Spinal cord (tissue), 10 donors: ENCODE data around the gene MRPL44. TPM values are rescaled to one million over a fixed set of nuclear protein-coding genes. Genes with fewer than 3 reads are reported as not detected.

ENCODE experiments used
- DNase-seq, 6 donors: peaks; one replicate each; pipeline versions ENCODE4 v3.0.0 to v3.0.0-alpha.2; 2013 to 2015; ENCODE audit warnings: low spot score in 6 of 6, low read depth in 4 of 6
- H3K27ac ChIP-seq: one replicate; pipeline ENCODE4 v1.5.1; 2013; ENCODE audit warnings: low read depth, low read length, control low read depth
- H3K27me3 ChIP-seq: one replicate; pipeline ENCODE4 v1.6.1; 2013; ENCODE audit warnings: low read length; ENCODE audit not compliant: control insufficient read depth, insufficient read depth
- H3K36me3 ChIP-seq: one replicate; pipeline ENCODE4 v1.6.1; 2013; ENCODE audit warnings: low read length; ENCODE audit not compliant: control insufficient read depth, insufficient read depth
- H3K4me1 ChIP-seq: one replicate; pipeline ENCODE4 v1.6.1; 2013; ENCODE audit warnings: low read length; ENCODE audit not compliant: control insufficient read depth, insufficient read depth
- H3K4me3 ChIP-seq: one replicate; pipeline ENCODE4 v1.5.1; 2013; ENCODE audit warnings: low read depth, low read length, control low read depth
- H3K9me3 ChIP-seq: one replicate; pipeline ENCODE4 v1.6.1; 2013; ENCODE audit warnings: low read length; ENCODE audit not compliant: control insufficient read depth, insufficient read depth
- WGBS: methylation state at CpG from one replicate; pipeline ENCODE4 v1.1.5; 2013; ENCODE audit warnings: missing lambda C conversion rate; ENCODE audit not compliant: insufficient coverage; 5-methylcytosine and 5-hydroxymethylcytosine counted together
- polyA plus RNA-seq, 2 donors: library from polyadenylated mRNA; unstranded; fragments of 120-200 nt; gene quantifications; one replicate each; pipeline ENCODE4 v1.2.1, GENCODE V29; 2013; ENCODE audit not compliant: insufficient read length in 2 of 2
- total RNA-seq, 2 donors: library from RNA; depleted of rRNA in 1 of 2; stranded (reverse); fragments of 120-200 nt in 1 of 2; fragments of >200 nt in 1 of 2; gene quantifications; one replicate each; pipeline versions ENCODE4 v1.2.3 to v1.2.4, GENCODE V29; 2013 to 2014
- donor health status: healthy.

MRPL44 gene
- total and polyA plus RNA-seq, 4 donors: 34.4 to 51.7 (median 40.3) TPM

DNA sequence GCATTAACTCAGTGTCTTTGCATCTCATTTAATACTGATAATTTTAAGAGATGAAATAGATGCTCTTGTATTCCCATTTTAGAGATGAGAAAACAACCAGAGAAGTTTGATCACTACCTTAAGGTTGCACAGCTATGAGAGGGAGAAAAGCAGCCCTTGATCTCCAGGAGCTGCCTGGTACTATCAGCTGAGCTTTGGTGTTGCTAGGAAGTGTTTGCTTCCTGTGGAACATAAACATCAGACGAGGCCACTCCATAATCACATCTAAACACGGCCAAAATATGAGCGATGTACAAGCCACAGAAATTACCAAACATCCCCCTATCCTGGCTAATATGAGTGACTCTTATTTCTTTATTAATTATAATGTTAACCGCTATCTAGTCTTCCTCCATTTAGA is 11.5 kb upstream of the MRPL44 start:
- DNase-seq: no peak
- Histone ChIP-seq H3K27me3 (no peaks in the 10 kb centered on the region), H3K4me3 (peak overlapping the region; percentile 89), H3K4me1 (peaks cover 11% of the 10 kb centered on the region), H3K9me3 (no peaks in the 10 kb centered on the region), H3K27ac (no peak overlapping the region), H3K36me3 (no peaks in the 10 kb centered on the region)
- WGBS: no CpG with 5 or more reads among the region's 4 CpGs

DNA sequence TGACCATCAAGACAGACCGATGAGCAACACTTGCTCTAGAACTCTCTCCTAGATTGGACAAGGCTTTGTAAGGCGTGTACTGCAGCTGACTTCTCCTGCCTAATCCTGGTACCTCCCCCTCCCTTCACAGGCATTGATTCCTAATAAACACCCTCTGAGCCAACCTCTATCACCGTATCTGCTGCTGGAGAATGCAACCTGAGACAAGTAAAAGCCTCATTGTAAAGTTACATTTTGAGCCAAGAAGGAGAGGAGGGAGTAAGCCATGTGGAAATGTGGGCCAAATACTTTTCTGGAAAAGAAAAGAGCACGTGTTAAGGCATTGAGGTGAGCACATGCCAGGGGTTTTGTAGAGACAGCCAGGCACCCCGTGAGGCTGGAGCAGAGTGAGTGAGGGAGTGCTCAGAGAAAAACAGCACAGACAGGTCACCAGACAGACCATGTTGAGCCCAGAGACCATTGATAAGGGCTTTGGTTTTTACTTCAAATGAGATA is 9.5 kb upstream of the MRPL44 start:
- H3K27ac ChIP-seq: no peak overlapping the region
- H3K9me3 ChIP-seq: no peaks in the 10 kb centered on the region
- 42% methylated on average over 4 of the region's 5 CpGs for WGBS
- H3K4me1 ChIP-seq: peaks cover 11% of the 10 kb centered on the region
- no peak for DNase-seq
- no peaks in the 10 kb centered on the region for H3K27me3 ChIP-seq
- no peaks in the 10 kb centered on the region for H3K36me3 ChIP-seq
- no peak overlapping the region for H3K4me3 ChIP-seq

DNA sequence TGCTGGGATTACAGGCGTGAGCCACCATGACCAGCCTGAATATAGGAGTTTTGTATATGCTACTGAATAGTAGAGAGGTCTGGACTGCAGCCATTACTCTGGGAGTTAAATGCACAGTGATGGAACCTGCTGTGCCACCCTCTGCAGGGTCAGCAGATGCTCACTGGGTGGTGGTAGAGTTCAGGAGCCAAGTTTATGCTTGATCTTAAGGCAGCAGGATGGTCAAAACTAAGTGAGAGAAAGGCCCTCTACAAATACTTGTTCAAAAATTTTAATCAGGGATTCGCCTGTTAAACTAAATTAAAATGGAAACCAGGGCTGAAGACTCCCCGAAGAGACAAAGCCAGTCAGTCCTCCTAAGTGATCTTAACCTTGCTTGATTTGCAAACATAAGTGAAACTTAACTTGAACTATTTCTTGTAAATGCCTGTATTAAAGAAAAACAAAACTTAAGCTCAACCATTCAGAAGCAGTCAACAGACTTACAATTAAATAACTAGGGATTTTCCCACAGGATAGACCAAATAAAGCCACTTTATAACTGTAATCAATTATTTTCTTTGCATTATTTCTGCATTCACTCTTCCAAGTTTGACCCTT is 7.9 kb upstream of the MRPL44 start:
- Histone ChIP-seq H3K9me3 (no peaks in the 10 kb centered on the region), H3K4me1 (peaks cover under 1% of the 10 kb centered on the region), H3K27ac (no peak overlapping the region), H3K36me3 (no peaks in the 10 kb centered on the region), H3K27me3 (no peaks in the 10 kb centered on the region), H3K4me3 (no peak overlapping the region)
- no peak for DNase-seq
- WGBS: 29% methylated on average over 1 of the region's 3 CpGs

DNA sequence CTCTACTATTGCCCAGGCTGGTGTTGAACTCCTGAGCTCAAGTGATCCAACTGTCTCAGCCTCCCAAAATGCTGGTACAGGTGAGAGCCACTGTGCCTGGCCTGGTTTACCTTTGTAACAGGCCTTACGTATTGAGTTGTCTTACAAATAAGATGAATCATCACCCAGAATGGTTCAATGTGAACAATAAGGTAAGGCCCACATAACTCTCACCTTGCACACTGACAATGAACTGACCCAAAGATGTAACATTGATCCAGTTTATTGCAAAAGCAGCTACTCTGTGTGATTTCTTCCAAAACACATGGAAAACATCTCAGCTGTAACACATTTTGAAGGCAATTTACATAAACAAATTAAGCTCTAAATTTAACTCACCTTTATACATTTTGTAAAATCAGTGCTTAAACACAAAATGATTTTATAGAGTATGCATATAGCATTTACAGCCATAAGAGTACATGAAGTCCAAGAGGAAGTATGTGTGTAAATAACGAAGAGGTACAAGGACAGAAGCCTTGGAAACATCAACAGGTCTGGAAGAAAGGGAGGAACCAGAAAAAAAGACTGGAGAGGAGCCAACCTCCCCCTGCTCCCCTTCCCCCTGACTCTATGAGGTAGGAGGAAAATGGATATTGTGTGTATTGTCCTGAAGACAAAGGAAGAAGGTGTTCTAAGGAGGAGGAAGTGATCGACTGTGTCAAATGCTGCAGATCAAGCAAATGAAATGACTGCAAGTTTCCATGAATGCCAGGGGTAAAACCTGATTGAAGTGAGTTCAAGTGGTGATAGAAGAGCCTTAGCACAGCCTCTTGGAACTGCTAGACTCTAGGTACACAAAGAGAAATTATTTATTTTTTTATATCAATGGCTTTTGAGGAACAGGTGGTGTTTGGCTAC is 6.6 kb upstream of the MRPL44 start:
- no peak for DNase-seq
- Histone ChIP-seq H3K27me3 (no peaks in the 10 kb centered on the region), H3K36me3 (no peaks in the 10 kb centered on the region), H3K4me1 (no peaks in the 10 kb centered on the region), H3K9me3 (no peaks in the 10 kb centered on the region), H3K27ac (no peak overlapping the region), H3K4me3 (no peak overlapping the region)
- WGBS: 61% methylated on average over 2 of the region's 3 CpGs

DNA sequence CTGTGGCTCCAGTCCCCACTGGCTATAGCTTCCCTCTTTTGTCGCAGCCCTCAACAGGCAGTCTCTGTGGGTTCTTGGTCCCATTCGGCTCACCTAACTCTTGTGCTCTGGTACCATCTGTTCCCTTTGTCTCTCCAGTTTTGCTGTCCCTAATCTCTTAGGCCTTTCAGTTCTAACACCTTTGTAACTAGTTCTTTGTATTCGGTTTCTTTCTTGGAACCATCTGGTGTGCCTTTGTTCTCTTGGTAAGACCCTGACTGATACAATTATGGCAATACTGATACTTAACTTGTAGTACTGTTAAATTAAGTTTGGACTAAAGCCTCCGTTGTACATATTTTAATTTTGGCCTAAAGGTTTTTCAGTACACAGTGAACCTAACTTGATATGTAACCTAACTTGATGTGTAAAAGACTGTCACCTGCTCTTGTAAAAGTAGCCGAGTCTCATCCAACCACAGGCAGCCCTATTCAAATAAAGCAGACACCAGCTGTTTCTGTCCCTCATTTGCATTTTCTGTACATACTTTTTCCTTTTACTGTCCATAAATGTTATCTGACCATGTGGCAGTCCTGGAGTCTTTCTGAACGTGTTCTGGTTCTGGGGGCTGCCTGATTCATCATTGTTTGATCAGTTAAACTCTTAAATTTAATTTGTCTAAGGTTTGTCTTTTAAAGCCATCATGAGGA is 4.8 kb upstream of the MRPL44 start:
- peak in 1 of 6 donors; percentile 47 for DNase-seq
- H3K27me3 ChIP-seq: no peaks in the 10 kb centered on the region
- WGBS: 30% methylated on average over 3 of the region's 6 CpGs

DNA sequence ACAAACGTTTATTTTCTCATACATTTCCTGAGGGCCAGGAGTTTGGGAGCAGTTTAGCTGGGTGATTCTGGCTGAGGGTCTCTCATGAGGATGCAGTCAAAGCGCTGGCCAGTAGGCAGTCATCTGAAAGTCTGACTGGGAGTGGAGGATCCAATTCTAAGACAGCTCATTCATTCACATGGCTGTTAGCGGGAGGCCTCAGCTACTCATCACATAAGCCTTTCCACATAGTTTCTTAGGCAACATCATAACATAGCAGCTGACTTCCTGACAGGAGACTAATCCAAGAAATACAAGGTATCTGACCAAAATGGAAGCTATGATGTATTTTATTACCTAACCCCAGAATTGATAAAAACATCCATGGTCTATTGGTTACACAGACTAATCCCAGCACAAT is 2.9 kb upstream of the MRPL44 start:
- H3K4me3 ChIP-seq: no peak overlapping the region
- H3K27ac ChIP-seq: no peak overlapping the region
- no peaks in the 10 kb centered on the region for H3K4me1 ChIP-seq
- H3K27me3 ChIP-seq: no peaks in the 10 kb centered on the region
- no peak for DNase-seq
- H3K36me3 ChIP-seq: no peaks in the 10 kb centered on the region
- H3K9me3 ChIP-seq: no peaks in the 10 kb centered on the region
- 83% methylated on average over 1 of the region's 3 CpGs for WGBS

More for the DNA sequence above, 4.8 kb upstream of the MRPL44 start:
- no peaks in the 10 kb centered on the region for H3K36me3 ChIP-seq
- no peaks in the 10 kb centered on the region for H3K4me1 ChIP-seq
- no peaks in the 10 kb centered on the region for H3K9me3 ChIP-seq
- no peak overlapping the region for H3K27ac ChIP-seq
- H3K4me3 ChIP-seq: no peak overlapping the region

DNA sequence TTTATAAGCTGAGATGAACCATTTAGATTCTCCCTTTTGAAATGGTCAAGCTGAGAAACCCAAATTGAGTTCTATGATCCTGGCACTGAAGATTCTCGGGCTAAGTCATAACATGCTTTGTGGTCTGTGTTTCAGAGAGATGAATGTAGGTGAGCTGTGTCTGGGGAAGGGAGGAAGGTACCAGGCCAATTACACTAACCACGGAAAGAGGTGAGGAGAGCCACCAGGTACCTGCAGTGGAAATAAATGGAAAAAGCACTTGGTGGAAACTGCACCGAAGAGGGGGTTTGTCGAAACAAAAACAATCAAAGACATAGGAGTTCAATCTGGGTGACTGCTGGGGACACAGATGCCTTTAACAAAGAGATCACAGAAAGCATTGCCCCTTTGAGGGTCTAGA is 963 bp upstream of the MRPL44 start:
- DNase-seq: no peak
- Histone ChIP-seq H3K27me3 (no peaks in the 10 kb centered on the region), H3K9me3 (no peaks in the 10 kb centered on the region), H3K36me3 (no peaks in the 10 kb centered on the region), H3K4me1 (peaks cover 3% of the 10 kb centered on the region), H3K27ac (peak overlapping the region; percentile 88), H3K4me3 (peak overlapping the region; percentile 88)
- WGBS: 67% methylated on average over 4 of the region's 4 CpGs

DNA sequence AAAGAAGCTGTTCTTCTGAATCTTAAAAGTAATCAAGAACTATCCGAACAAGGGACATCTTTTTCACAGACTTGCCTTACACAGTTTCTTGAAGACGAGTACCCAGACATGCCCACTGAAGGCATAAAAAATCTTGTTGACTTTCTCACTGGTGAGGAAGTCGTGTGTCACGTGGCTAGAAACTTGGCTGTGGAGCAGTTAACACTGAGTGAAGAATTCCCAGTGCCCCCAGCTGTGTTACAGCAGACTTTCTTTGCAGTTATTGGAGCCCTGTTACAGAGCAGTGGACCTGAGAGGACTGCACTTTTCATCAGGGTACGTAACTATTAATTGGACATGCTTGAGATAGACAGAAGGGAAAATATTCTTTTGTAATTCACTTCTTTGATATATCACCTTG is 2.4 kb downstream of the MRPL44 start:
- Histone ChIP-seq H3K4me1 (peaks cover 8% of the 10 kb centered on the region), H3K4me3 (no peak overlapping the region), H3K9me3 (no peaks in the 10 kb centered on the region), H3K36me3 (peaks cover 3% of the 10 kb centered on the region), H3K27me3 (no peaks in the 10 kb centered on the region), H3K27ac (no peak overlapping the region)
- WGBS: 0% methylated on average over 2 of the region's 5 CpGs
- DNase-seq: no peak

DNA sequence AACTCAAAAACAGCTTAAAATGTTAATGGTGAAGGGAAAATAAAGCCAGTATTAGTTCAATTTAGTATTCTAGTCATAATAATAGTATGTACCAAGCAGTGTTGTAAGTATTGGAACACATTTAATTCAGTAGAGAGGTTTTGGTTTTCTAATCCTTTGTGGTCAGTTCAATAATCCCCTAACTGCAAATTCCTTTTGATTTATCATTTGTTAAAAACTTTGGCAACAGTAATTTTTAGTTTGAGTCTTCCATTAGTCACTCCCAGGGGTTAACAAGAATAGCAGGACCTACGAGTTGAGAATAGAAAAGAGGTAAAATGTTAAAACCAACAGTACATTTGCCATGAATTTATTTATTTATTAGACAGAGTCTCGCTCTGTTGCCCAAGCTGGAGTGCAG is 10.7 kb downstream of the MRPL44 start:
- Histone ChIP-seq H3K27me3 (no peaks in the 10 kb centered on the region), H3K4me3 (no peak overlapping the region), H3K4me1 (peaks cover 2% of the 10 kb centered on the region), H3K27ac (no peak overlapping the region), H3K9me3 (no peaks in the 10 kb centered on the region), H3K36me3 (peaks cover 15% of the 10 kb centered on the region)
- DNase-seq: no peak
- WGBS: 100% methylated on average over 1 of the region's 2 CpGs
